HG02885 (cell line): ENCODE measurements around the gene EFNB3.

Experiments used
- ATAC-seq: cut with Tn5 transposase; IDR thresholded peaks from one replicate; pipeline ENCODE4 v1.9.1; 2021; ENCODE audit warnings: mild to moderate bottlenecking; ENCODE audit not compliant: unreplicated experiment, poor library complexity

EFNB3 gene

DNA sequence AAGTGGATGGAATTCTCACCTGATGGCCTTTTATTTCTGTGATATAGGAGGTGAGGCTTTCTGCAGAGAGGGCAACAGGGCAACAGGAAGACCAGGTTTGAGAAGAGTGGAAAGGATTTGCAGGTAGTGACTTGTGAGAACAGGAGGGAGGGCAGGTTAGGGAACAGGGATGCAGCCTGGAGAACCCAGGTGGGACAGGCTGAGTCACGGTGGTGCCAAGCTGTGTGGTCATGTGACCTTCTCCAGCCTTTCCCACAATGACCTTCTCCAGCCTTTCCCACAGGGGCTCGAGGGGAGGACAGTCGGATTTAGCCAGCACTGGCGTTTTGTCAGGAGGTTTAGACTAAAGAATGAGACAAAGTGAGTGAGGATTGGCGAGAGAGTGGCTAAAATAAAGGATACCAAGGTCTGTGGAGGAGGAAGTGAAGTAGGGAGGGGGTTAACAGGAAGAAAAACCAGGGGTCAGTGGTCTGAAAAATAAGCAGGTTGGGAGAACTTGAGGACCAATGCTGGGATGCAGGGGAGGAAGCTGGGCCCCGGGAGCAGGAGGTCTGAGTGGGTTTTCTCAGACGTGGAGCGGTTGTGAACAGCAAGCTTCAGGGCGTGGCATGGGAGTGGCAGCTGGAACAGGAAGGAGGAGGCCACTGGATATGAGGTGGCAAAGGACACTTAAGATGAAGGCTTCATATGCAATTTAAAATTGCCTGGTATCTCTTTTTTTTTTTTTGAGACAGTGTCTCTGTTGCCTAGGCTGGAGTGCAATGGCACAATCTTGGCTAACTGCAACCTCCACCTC is 50.3 kb downstream of the EFNB3 start:
- ATAC-seq, result no peak

DNA sequence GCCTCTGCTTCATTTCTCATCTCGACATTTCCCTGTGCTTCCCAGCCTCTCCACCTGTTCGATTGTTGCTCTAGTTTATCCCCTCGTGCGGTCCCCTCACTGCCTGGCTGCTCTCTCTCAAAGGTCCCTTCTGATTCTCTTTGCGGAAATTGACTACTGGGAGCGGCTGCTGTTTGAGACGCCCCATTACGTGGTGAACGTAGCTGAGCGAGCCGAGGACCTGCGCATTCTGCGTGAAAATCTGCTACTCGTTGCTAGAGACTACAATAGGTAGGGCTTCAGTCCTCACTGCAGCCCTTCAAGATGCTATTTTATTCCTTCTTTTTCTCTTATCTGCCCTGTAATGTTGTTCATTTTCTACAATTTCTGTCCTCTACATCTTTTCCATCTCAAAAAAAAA is 52.0 kb downstream of the EFNB3 start:
- ATAC-seq, result no peak
